Large intestine (tissue), 3 donors: Measurements from ENCODE around the gene PLXNA4. TPM values are rescaled to one million over a fixed set of nuclear protein-coding genes. Genes with fewer than 3 reads are reported as not detected.

Source experiments
- DNase-seq, 2 donors: peaks; one replicate each; pipeline versions ENCODE4 v3.0.0 to v3.0.0-alpha.2; 2013
- H3K27ac ChIP-seq: one replicate; pipeline ENCODE4 v1.5.1; 2013; ENCODE audit warnings: low read length
- H3K27me3 ChIP-seq: 2 replicates; pipeline ENCODE4 v1.6.1; 2013; ENCODE audit warnings: low read length; ENCODE audit not compliant: control insufficient read depth, insufficient read depth
- H3K36me3 ChIP-seq: 2 replicates; pipeline ENCODE4 v1.6.1; 2013; ENCODE audit warnings: low read length; ENCODE audit not compliant: control insufficient read depth, insufficient read depth
- H3K4me1 ChIP-seq: one replicate; pipeline ENCODE4 v1.6.1; 2013; ENCODE audit warnings: low read length; ENCODE audit not compliant: control insufficient read depth, insufficient read depth
- H3K4me3 ChIP-seq: one replicate; pipeline ENCODE4 v1.5.1; 2013; ENCODE audit warnings: low read length
- H3K9me3 ChIP-seq: one replicate; pipeline ENCODE4 v1.6.1; 2013; ENCODE audit warnings: mild to moderate bottlenecking, low read depth, low read length, moderate library complexity; ENCODE audit not compliant: control insufficient read depth
- WGBS: methylation state at CpG from one replicate; pipeline ENCODE4 v1.1.5; 2013; ENCODE audit warnings: low lambda C conversion rate; ENCODE audit not compliant: insufficient coverage; 5-methylcytosine and 5-hydroxymethylcytosine counted together
- polyA plus RNA-seq: library from polyadenylated mRNA; unstranded; fragments of 120-200 nt; gene quantifications from one replicate; pipeline ENCODE4 v1.2.1, GENCODE V29; 2013

The PLXNA4 gene
- polyA plus RNA-seq, 1 donor, result 3.2 TPM

- Histone ChIP-seq H3K4me3 (no peak overlapping the region), H3K27ac (no peak overlapping the region), H3K27me3 (no peaks in the 10 kb centered on the region), H3K9me3 (no peaks in the 10 kb centered on the region), H3K4me1 (no peaks in the 10 kb centered on the region), H3K36me3 (no peaks in the 10 kb centered on the region)
- no peak for DNase-seq
- 73% methylated on average over 2 of the region's 9 CpGs for WGBS
Observed at GRCh38 chr7:132520591-132521280, 55.5 kb downstream of the PLXNA4 start.

GRCh38 chr7:132519936-132520335 is 56.3 kb downstream of the PLXNA4 start:
- Histone ChIP-seq H3K9me3 (no peaks in the 10 kb centered on the region), H3K4me1 (no peaks in the 10 kb centered on the region), H3K4me3 (no peak overlapping the region), H3K27ac (no peak overlapping the region), H3K27me3 (no peaks in the 10 kb centered on the region), H3K36me3 (no peaks in the 10 kb centered on the region)
- DNase-seq, result no peak
- no CpG with 5 or more reads among the region's 1 CpG for WGBS

- no CpG with 5 or more reads among the region's 6 CpGs for WGBS
- Histone ChIP-seq H3K27ac (no peak overlapping the region), H3K36me3 (no peaks in the 10 kb centered on the region), H3K4me3 (no peak overlapping the region), H3K9me3 (no peaks in the 10 kb centered on the region), H3K27me3 (no peaks in the 10 kb centered on the region), H3K4me1 (no peaks in the 10 kb centered on the region)
- no peak for DNase-seq
Observed at GRCh38 chr7:132518839-132519173, 57.5 kb downstream of the PLXNA4 start.

- Histone ChIP-seq H3K27me3 (no peaks in the 10 kb centered on the region), H3K27ac (no peak overlapping the region), H3K9me3 (no peaks in the 10 kb centered on the region), H3K4me3 (no peak overlapping the region), H3K4me1 (no peaks in the 10 kb centered on the region), H3K36me3 (no peaks in the 10 kb centered on the region)
- DNase-seq, result no peak
- no CpG with 5 or more reads among the region's 11 CpGs for WGBS
Observed at GRCh38 chr7:132518102-132518838, 58.0 kb downstream of the PLXNA4 start.

GRCh38 chr7:132516042-132516840 is 60.0 kb downstream of the PLXNA4 start:
- Histone ChIP-seq H3K27ac (no peak overlapping the region), H3K36me3 (no peaks in the 10 kb centered on the region), H3K4me1 (no peaks in the 10 kb centered on the region), H3K9me3 (no peaks in the 10 kb centered on the region), H3K27me3 (peaks cover 6% of the 10 kb centered on the region), H3K4me3 (no peak overlapping the region)
- WGBS, result 80% methylated on average over 2 of the region's 5 CpGs
- DNase-seq, result peak in 1 of 2 donors; percentile 17

- Histone ChIP-seq H3K4me1 (no peaks in the 10 kb centered on the region), H3K9me3 (no peaks in the 10 kb centered on the region), H3K27ac (no peak overlapping the region), H3K4me3 (no peak overlapping the region), H3K27me3 (peaks cover 6% of the 10 kb centered on the region), H3K36me3 (no peaks in the 10 kb centered on the region)
- DNase-seq, result no peak
- no CpG with 5 or more reads among the region's 5 CpGs for WGBS
Observed at GRCh38 chr7:132515181-132515580, 61.1 kb downstream of the PLXNA4 start.

GRCh38 chr7:132514430-132514829 is 61.8 kb downstream of the PLXNA4 start:
- no peaks in the 10 kb centered on the region for H3K9me3 ChIP-seq
- no peak overlapping the region for H3K4me3 ChIP-seq
- WGBS, result no CpG with 5 or more reads among the region's 1 CpG

GRCh38 chr7:132511921-132512320 is 64.3 kb downstream of the PLXNA4 start:
- H3K27me3 ChIP-seq, result peaks cover 6% of the 10 kb centered on the region
- WGBS, result no CpG with 5 or more reads among the region's 8 CpGs
- DNase-seq, result no peak
- no peaks in the 10 kb centered on the region for H3K9me3 ChIP-seq
- no peak overlapping the region for H3K27ac ChIP-seq
- H3K4me1 ChIP-seq, result no peaks in the 10 kb centered on the region
- H3K36me3 ChIP-seq, result no peaks in the 10 kb centered on the region
- H3K4me3 ChIP-seq, result no peak overlapping the region

More at GRCh38 chr7:132514430-132514829, 61.8 kb downstream of the PLXNA4 start:
- Histone ChIP-seq H3K36me3 (no peaks in the 10 kb centered on the region), H3K27me3 (peaks cover 6% of the 10 kb centered on the region), H3K27ac (no peak overlapping the region), H3K4me1 (no peaks in the 10 kb centered on the region)
- no peak for DNase-seq

GRCh38 chr7:132511387-132511786 is 64.9 kb downstream of the PLXNA4 start:
- Histone ChIP-seq H3K27ac (no peak overlapping the region), H3K4me1 (no peaks in the 10 kb centered on the region), H3K4me3 (no peak overlapping the region), H3K27me3 (peaks cover 6% of the 10 kb centered on the region), H3K36me3 (no peaks in the 10 kb centered on the region), H3K9me3 (no peaks in the 10 kb centered on the region)
- 38% methylated on average over 2 of the region's 3 CpGs for WGBS
- no peak for DNase-seq

GRCh38 chr7:132509643-132510042 is 66.6 kb downstream of the PLXNA4 start:
- Histone ChIP-seq H3K36me3 (no peaks in the 10 kb centered on the region), H3K27me3 (peaks cover 6% of the 10 kb centered on the region), H3K27ac (no peak overlapping the region), H3K4me3 (no peak overlapping the region), H3K9me3 (no peaks in the 10 kb centered on the region), H3K4me1 (no peaks in the 10 kb centered on the region)
- DNase-seq, result no peak
- WGBS, result 83% methylated on average over 1 of the region's 4 CpGs
